ENCODE data around the gene NVL.

GRCh38 chr1:224234017-224234416 is 96.0 kb downstream of the NVL start:
- TF ChIP-seq POLR2A (IDR thresholded peaks at IDR 0.05; ENCODE audit: low read length) (no peak), GATA1 (IDR thresholded peaks at IDR 0.05; ENCODE audit: low read depth, low read length) (no peak)
